PFSK-1 (cell line): ENCODE measurements around the gene SYCE3.

Source experiments
- POLR2AphosphoS5 ChIP-seq: IDR thresholded peaks from 2 replicates; pipeline ENCODE4 v1.6.1; 2012; ENCODE audit warnings: low read depth, mild to moderate bottlenecking, control low read depth, low read length, moderate library complexity
- REST ChIP-seq, 2 experiments: IDR thresholded peaks; 2 replicates each; pipeline versions ENCODE4 v1.6.1 to v1.8.0; 2011 to 2012; ENCODE audit warnings: low read depth in 2 of 2, low read length in 2 of 2, control low read depth in 1 of 2, inconsistent platforms in 1 of 2, mild to moderate bottlenecking in 1 of 2, moderate library complexity in 1 of 2; ENCODE audit not compliant: insufficient read depth in 1 of 2
- SIN3A ChIP-seq: IDR thresholded peaks from 2 replicates; pipeline ENCODE4 v1.6.1; 2012; ENCODE audit warnings: mild to moderate bottlenecking, low read length, moderate library complexity, borderline replicate concordance; ENCODE audit not compliant: insufficient read depth
- TAF1 ChIP-seq: IDR thresholded peaks from 2 replicates; pipeline ENCODE4 v1.6.1; 2012; ENCODE audit warnings: low read length, control low read depth, borderline replicate concordance; ENCODE audit not compliant: insufficient read depth

GRCh38 chr22:50523458-50523805 is 39.3 kb downstream of the SYCE3 start:
- no peak for TF ChIP-seq REST (IDR thresholded peaks at IDR 0.05; ENCODE audit: insufficient read depth in 1 of 2, low read depth in 2 of 2, low read length in 2 of 2)
- TF ChIP-seq POLR2AphosphoS5, result no peak
- no peak for TF ChIP-seq SIN3A
- TF ChIP-seq TAF1, result no peak
